ENCODE measurements around the gene SPATA17. TPM values are rescaled to one million over a fixed set of nuclear protein-coding genes. Genes with fewer than 3 reads are reported as not detected.

Gene SPATA17
- polyA plus RNA-seq, 1 donor from 2014 or later, result 3.1 TPM

DNA sequence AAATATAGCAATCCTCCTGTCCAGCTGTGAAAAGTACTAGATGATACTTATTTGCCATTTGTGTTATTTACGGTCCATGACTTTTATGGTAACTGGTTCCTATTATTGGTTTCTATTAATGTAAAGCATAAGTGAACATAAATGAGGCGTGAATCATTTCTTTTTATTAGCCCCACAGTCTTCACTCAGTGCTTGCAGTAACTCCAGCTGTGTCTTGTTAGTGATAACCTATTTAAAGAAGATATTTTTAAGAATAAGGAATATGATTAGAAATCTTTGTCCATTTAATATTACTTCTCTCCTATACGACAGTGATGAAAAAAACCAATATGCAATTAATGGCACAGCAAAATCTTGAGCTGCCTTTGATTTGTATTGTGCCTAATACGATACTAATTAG, 149.9 kb downstream of the SPATA17 start:
- no peaks in the 10 kb centered on the region for H3K27me3 ChIP-seq (ENCODE audit: insufficient read depth, low read depth, low read length)
- H3K36me3 ChIP-seq (ENCODE audit: insufficient read depth, low read length), result no peaks in the 10 kb centered on the region
- H3K27ac ChIP-seq (ENCODE audit: low read length), result no peak overlapping the region
- no peaks in the 10 kb centered on the region for H3K9me3 ChIP-seq (ENCODE audit: low read length)
- no peak overlapping the region for H3K9ac ChIP-seq (ENCODE audit: low read length)
- H4K20me1 ChIP-seq (ENCODE audit: insufficient read depth), result no peaks in the 10 kb centered on the region
- no peak overlapping the region for H2AFZ ChIP-seq (ENCODE audit: low read depth, low read length)
- TF ChIP-seq POLR2AphosphoS5 (IDR thresholded peaks at IDR 0.05) (peak; percentile 44), SMC3 (conservative IDR thresholded peaks at IDR 0.05; ENCODE audit: poor library complexity) (no peak)
- no peaks in the 10 kb centered on the region for H3K9me2 ChIP-seq (ENCODE audit: insufficient read depth, low read length)
- H3K4me2 ChIP-seq (ENCODE audit: low read length), result no peak overlapping the region
- no peak overlapping the region for H3K4me3 ChIP-seq (ENCODE audit: low read length)
- H3K79me2 ChIP-seq (replicated peaks; ENCODE audit: insufficient read depth, low read length), result no peaks in the 10 kb centered on the region
- no peaks in the 10 kb centered on the region for H3F3A ChIP-seq (ENCODE audit: insufficient read depth, low read length, poor library complexity, severe bottlenecking)

DNA sequence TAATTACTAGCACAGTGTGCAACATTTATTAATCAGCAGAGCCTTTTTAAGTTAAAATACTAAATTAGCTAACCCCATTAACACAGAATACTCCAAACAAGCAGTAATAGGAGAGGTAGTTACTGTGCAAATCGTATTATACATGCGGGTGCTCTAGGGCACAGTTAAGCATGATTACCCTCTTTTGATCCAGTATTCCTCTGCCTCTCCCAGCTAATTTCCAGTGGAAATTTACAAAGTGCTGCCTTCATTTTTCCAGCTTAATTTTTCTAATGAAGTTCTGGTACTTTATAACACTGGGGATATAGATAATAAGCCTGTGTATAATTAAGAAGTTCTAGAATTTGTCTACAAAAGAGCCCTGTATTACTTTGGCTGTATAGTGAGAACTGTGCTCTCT, 159.9 kb downstream of the SPATA17 start:
- Histone ChIP-seq H2AFZ (ENCODE audit: low read depth, low read length) (no peak overlapping the region), H3K79me2 (replicated peaks; ENCODE audit: insufficient read depth, low read length) (no peaks in the 10 kb centered on the region), H3K4me3 (ENCODE audit: low read length) (no peak overlapping the region), H3K9ac (ENCODE audit: low read length) (no peak overlapping the region), H4K20me1 (ENCODE audit: insufficient read depth) (no peaks in the 10 kb centered on the region), H3K36me3 (ENCODE audit: insufficient read depth, low read length) (no peaks in the 10 kb centered on the region), H3K27ac (ENCODE audit: low read length) (no peak overlapping the region), H3K9me2 (ENCODE audit: insufficient read depth, low read length) (no peaks in the 10 kb centered on the region), H3K4me2 (ENCODE audit: low read length) (no peak overlapping the region), H3F3A (ENCODE audit: insufficient read depth, low read length, poor library complexity, severe bottlenecking) (no peaks in the 10 kb centered on the region), H3K27me3 (ENCODE audit: insufficient read depth, low read depth, low read length) (no peaks in the 10 kb centered on the region), H3K9me3 (ENCODE audit: low read length) (no peaks in the 10 kb centered on the region)
- TF ChIP-seq, protein P1, sequence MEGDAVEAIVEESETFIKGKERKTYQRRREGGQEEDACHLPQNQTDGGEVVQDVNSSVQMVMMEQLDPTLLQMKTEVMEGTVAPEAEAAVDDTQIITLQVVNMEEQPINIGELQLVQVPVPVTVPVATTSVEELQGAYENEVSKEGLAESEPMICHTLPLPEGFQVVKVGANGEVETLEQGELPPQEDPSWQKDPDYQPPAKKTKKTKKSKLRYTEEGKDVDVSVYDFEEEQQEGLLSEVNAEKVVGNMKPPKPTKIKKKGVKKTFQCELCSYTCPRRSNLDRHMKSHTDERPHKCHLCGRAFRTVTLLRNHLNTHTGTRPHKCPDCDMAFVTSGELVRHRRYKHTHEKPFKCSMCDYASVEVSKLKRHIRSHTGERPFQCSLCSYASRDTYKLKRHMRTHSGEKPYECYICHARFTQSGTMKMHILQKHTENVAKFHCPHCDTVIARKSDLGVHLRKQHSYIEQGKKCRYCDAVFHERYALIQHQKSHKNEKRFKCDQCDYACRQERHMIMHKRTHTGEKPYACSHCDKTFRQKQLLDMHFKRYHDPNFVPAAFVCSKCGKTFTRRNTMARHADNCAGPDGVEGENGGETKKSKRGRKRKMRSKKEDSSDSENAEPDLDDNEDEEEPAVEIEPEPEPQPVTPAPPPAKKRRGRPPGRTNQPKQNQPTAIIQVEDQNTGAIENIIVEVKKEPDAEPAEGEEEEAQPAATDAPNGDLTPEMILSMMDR (IDR thresholded peaks at IDR 0.05; ENCODE audit: poor library complexity, severe bottlenecking), result no peak
- TF ChIP-seq MXI1 (conservative IDR thresholded peaks at IDR 0.05; ENCODE audit: poor library complexity, severe bottlenecking) (no peak), EP300 (conservative IDR thresholded peaks at IDR 0.05; ENCODE audit: poor library complexity, severe bottlenecking) (no peak), SMC3 (conservative IDR thresholded peaks at IDR 0.05; ENCODE audit: poor library complexity) (no peak), EZH2 (IDR thresholded peaks at IDR 0.05; ENCODE audit: borderline replicate concordance, insufficient read depth, low read length, poor library complexity, severe bottlenecking) (no peak), RAD21 (conservative IDR thresholded peaks at IDR 0.05) (no peak), POLR2AphosphoS5 (IDR thresholded peaks at IDR 0.05) (no peak), TAF1 (IDR thresholded peaks at IDR 0.05; ENCODE audit: low read depth) (no peak)
- TF ChIP-seq, protein P2, sequence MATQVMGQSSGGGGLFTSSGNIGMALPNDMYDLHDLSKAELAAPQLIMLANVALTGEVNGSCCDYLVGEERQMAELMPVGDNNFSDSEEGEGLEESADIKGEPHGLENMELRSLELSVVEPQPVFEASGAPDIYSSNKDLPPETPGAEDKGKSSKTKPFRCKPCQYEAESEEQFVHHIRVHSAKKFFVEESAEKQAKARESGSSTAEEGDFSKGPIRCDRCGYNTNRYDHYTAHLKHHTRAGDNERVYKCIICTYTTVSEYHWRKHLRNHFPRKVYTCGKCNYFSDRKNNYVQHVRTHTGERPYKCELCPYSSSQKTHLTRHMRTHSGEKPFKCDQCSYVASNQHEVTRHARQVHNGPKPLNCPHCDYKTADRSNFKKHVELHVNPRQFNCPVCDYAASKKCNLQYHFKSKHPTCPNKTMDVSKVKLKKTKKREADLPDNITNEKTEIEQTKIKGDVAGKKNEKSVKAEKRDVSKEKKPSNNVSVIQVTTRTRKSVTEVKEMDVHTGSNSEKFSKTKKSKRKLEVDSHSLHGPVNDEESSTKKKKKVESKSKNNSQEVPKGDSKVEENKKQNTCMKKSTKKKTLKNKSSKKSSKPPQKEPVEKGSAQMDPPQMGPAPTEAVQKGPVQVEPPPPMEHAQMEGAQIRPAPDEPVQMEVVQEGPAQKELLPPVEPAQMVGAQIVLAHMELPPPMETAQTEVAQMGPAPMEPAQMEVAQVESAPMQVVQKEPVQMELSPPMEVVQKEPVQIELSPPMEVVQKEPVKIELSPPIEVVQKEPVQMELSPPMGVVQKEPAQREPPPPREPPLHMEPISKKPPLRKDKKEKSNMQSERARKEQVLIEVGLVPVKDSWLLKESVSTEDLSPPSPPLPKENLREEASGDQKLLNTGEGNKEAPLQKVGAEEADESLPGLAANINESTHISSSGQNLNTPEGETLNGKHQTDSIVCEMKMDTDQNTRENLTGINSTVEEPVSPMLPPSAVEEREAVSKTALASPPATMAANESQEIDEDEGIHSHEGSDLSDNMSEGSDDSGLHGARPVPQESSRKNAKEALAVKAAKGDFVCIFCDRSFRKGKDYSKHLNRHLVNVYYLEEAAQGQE (IDR thresholded peaks at IDR 0.05; ENCODE audit: borderline replicate concordance), result no peak

DNA sequence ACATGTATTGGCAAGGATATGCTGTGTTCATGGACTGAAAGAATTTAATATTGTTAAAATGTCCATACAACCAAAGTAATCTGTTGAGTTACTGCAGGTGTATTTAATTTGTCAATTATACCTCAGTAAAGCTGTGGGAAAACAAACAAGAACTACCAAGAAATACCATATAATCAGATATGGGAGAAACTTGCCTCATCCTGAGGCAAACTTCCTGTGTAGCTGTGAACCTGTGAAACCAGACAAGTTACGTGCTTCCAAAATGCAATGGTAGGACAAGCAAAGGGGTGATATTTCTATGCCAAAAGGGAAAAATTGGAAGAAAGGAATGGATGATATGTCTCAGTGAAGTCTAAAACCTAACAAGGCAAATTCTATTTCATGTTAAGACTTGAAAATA, 174.6 kb downstream of the SPATA17 start:
- no peaks in the 10 kb centered on the region for H3K9me2 ChIP-seq (ENCODE audit: insufficient read depth, low read length)
- TF ChIP-seq EZH2 (IDR thresholded peaks at IDR 0.05; ENCODE audit: borderline replicate concordance, insufficient read depth, low read length, poor library complexity, severe bottlenecking), result no peak
- TF ChIP-seq TAF1 (IDR thresholded peaks at IDR 0.05; ENCODE audit: low read depth), result no peak
- no peak for TF ChIP-seq POLR2AphosphoS5 (IDR thresholded peaks at IDR 0.05)
- TF ChIP-seq, protein P2 (IDR thresholded peaks at IDR 0.05; ENCODE audit: borderline replicate concordance), result no peak
- TF ChIP-seq, protein P1 (IDR thresholded peaks at IDR 0.05; ENCODE audit: poor library complexity, severe bottlenecking), result no peak
- no peak for TF ChIP-seq EP300 (conservative IDR thresholded peaks at IDR 0.05; ENCODE audit: poor library complexity, severe bottlenecking)
- H3K9me3 ChIP-seq (ENCODE audit: low read length), result no peaks in the 10 kb centered on the region
- H2AFZ ChIP-seq (ENCODE audit: low read depth, low read length), result no peak overlapping the region
- no peaks in the 10 kb centered on the region for H3K36me3 ChIP-seq (ENCODE audit: insufficient read depth, low read length)
- no peak overlapping the region for H3K27ac ChIP-seq (ENCODE audit: low read length)
- no peak overlapping the region for H3K4me2 ChIP-seq (ENCODE audit: low read length)
- H3K79me2 ChIP-seq (replicated peaks; ENCODE audit: insufficient read depth, low read length), result no peaks in the 10 kb centered on the region
- H3K27me3 ChIP-seq (ENCODE audit: insufficient read depth, low read depth, low read length), result no peaks in the 10 kb centered on the region
- no peaks in the 10 kb centered on the region for H4K20me1 ChIP-seq (ENCODE audit: insufficient read depth)
- no peak overlapping the region for H3K9ac ChIP-seq (ENCODE audit: low read length)
- no peak overlapping the region for H3K4me3 ChIP-seq (ENCODE audit: low read length)
- no peaks in the 10 kb centered on the region for H3F3A ChIP-seq (ENCODE audit: insufficient read depth, low read length, poor library complexity, severe bottlenecking)

All from neural cell (in vitro differentiated cells).